Common myeloid progenitor, CD34-positive (primary cell): ENCODE results near the gene FAM227B.
"Not testable (repeated sequence)": the region's sequence is repeated elsewhere in the genome, so short reads cannot be mapped to it uniquely, and the experiment has no call there.

Source experiments
- CTCF ChIA-PET: fragments of 350-600 bp; sonication (Branson Sonifier 250); formaldehyde crosslinking; loops from one replicate; lab custom pipeline; 2021; ENCODE audit warnings: antibody characterized with exemption; lab: Charles Lee
- POLR2A ChIA-PET: fragments of 350-600 bp; sonication (Branson Sonifier 250); formaldehyde crosslinking; loops from one replicate; lab custom pipeline; 2021; ENCODE audit warnings: antibody characterized with exemption; lab: Charles Lee
- DNase-seq, 3 donors: peaks; one replicate each; pipeline versions ENCODE4 v3.0.0 to v3.0.0-alpha.2; 2013
- H3K27ac ChIP-seq, 2 experiments: 1 replicate in 1 of 2; 2 replicates in 1 of 2; pipeline ENCODE4 v1.7.0; 2013; ENCODE audit warnings: inconsistent platforms in 2 of 2, low read length in 2 of 2, mild to moderate bottlenecking in 2 of 2, low read depth in 1 of 2, moderate library complexity in 1 of 2; ENCODE audit not compliant: severe bottlenecking in 2 of 2, insufficient read depth in 1 of 2, poor library complexity in 1 of 2
- H3K27me3 ChIP-seq, 5 experiments: replicated peaks in 2 of 5; 1 replicate in 3 of 5; 2 replicates in 2 of 5; pipeline versions ENCODE4 v1.6.1 to v1.7.0; 2013; ENCODE audit warnings: low read length in 4 of 5, mild to moderate bottlenecking in 2 of 5, moderate library complexity in 2 of 5, inconsistent platforms in 1 of 5; ENCODE audit not compliant: insufficient read depth in 5 of 5, control insufficient read depth in 4 of 5
- H3K36me3 ChIP-seq, 4 experiments: 1 replicate in 2 of 4; 2 replicates in 2 of 4; pipeline versions ENCODE4 v1.6.1 to v1.7.0; 2013; ENCODE audit warnings: low read length in 3 of 4, control low read depth in 1 of 4, mild to moderate bottlenecking in 1 of 4; ENCODE audit not compliant: control insufficient read depth in 4 of 4, insufficient read depth in 4 of 4
- H3K4me1 ChIP-seq, 4 experiments: 1 replicate in 3 of 4; 2 replicates in 1 of 4; pipeline versions ENCODE4 v1.6.1 to v1.7.1; 2013; ENCODE audit warnings: low read length in 3 of 4, mild to moderate bottlenecking in 3 of 4, control low read depth in 1 of 4, inconsistent platforms in 1 of 4, moderate library complexity in 1 of 4; ENCODE audit not compliant: control insufficient read depth in 4 of 4, insufficient read depth in 4 of 4; ENCODE audit errors: control extremely low read depth in 1 of 4
- H3K4me3 ChIP-seq, 7 experiments: 1 replicate in 4 of 7; 2 replicates in 3 of 7; pipeline versions ENCODE4 v1.5.1 to v1.7.0; 2013; ENCODE audit warnings: mild to moderate bottlenecking in 7 of 7, low read length in 6 of 7, moderate library complexity in 6 of 7, inconsistent platforms in 2 of 7, low read depth in 2 of 7, control low read depth in 1 of 7; ENCODE audit not compliant: insufficient read depth in 4 of 7, control insufficient read depth in 1 of 7; ENCODE audit errors: extremely low read depth in 1 of 7
- H3K9me3 ChIP-seq, 5 experiments: 1 replicate in 4 of 5; 2 replicates in 1 of 5; pipeline versions ENCODE4 v1.6.1 to v1.7.1; 2013; ENCODE audit warnings: low read length in 4 of 5, mild to moderate bottlenecking in 2 of 5, inconsistent platforms in 1 of 5, low read depth in 1 of 5, moderate library complexity in 1 of 5; ENCODE audit not compliant: control insufficient read depth in 4 of 5, insufficient read depth in 2 of 5; ENCODE audit errors: control extremely low read depth in 1 of 5
- WGBS: methylation state at CpG from one replicate; pipeline ENCODE4 v1.1.5; 2013; ENCODE audit not compliant: insufficient coverage; 5-methylcytosine and 5-hydroxymethylcytosine counted together

FAM227B gene

DNA sequence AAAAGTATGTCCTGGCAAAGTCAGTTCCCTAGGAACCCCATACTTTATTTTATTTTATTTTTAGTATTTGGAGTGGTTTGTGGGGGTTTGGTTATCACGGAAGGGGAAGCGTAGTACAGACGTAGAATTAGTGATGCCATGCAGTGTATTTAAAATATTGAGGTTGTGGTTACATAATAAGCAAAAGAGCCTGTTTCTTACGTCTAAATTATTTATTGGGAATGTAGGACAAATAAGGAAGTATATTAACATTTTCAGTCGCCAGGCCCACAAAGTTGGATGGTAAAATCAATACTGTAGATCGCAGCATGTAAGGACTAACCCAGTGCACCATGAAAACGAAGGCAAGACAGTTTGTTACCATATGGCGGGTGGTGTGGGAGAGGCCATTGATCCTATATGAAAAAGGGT is 788 bp upstream of the FAM227B start:
- 21% methylated on average over 5 of the region's 8 CpGs for WGBS
- H3K27ac ChIP-seq, result peak overlapping the region; percentile 87 to 93
- H3K4me3 ChIP-seq, result peak overlapping the region; percentile 83 to 99 (median 86)
- H3K27me3 ChIP-seq, result no peaks in the 10 kb centered on the region
- POLR2A ChIA-PET, result interaction anchor here (0.6 to 0.7 kb wide), 2 partner anchors 121 to 734 kb away, joined by 3 read pairs; partner anchors contain the start of gene GABPB1
- H3K4me1 ChIP-seq, result peaks cover 11 to 31% (median 20%) of the 10 kb centered on the region in 4 experiments
- H3K36me3 ChIP-seq, result peaks cover 5 to 16% (median 10%) of the 10 kb centered on the region in 4 experiments
- CTCF ChIA-PET, result interaction anchor here (1.0 kb wide), 1 partner anchor 8 kb away, joined by 3 read pairs; no protein-coding TSS in a partner anchor
- peaks cover under 1 to 14% (median 4%) of the 10 kb centered on the region in 5 experiments for H3K9me3 ChIP-seq
- peak; percentile 25 to 61 (median 56) for DNase-seq

- WGBS, result no CpG with 5 or more reads among the region's 6 CpGs
- Histone ChIP-seq H3K4me3 (peak overlapping the region in 6 of 7 experiments; percentile 83 to 99 (median 88)), H3K4me1 (peaks cover 11 to 31% (median 20%) of the 10 kb centered on the region in 4 experiments), H3K36me3 (peaks cover 0 to 5% (median 2%) of the 10 kb centered on the region in 4 experiments), H3K27ac (peak overlapping the region; percentile 74 to 93), H3K9me3 (peaks cover 1 to 16% (median 6%) of the 10 kb centered on the region in 5 experiments), H3K27me3 (no peaks in the 10 kb centered on the region)
- POLR2A ChIA-PET, result no interaction called here
- DNase-seq, result peak in 2 of 3 donors; percentile 58 to 70
- CTCF ChIA-PET, result interaction anchor here (0.8 to 1.1 kb wide), 3 partner anchors 9 to 376 kb away, joined by 3 to 4 read pairs (median 3); no protein-coding TSS in a partner anchor
These were observed 419 bp downstream of the FAM227B start for GRCh38 chr15:49620199-49620598.

DNA sequence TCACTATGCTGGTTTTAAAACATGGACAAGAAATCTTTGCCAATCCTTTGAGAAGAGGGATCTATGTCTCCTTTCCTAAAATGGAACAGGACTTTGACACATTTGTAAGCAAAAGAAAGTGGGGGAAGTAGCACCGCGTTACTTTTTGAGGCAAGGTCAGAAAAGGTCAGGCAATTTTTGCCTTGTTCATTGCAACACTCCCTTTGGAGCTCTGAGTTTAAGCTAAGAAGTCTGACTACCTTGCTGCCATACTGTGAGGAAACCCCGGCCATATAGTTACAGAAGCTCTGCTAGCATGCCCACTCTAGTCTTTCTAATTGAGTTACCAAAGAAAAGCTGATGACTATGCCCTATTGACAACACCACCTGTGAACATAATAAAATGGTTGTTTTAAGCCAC is 1.4 kb downstream of the FAM227B start:
- ChIA-PET POLR2A (interaction anchor here (0.6 kb wide), 1 partner anchor 205 kb away, joined by 3 read pairs; no protein-coding TSS in a partner anchor), CTCF (interaction anchor here (0.8 kb wide), 1 partner anchor 376 kb away, joined by 3 read pairs; no protein-coding TSS in a partner anchor)
- peaks cover 4 to 20% (median 13%) of the 10 kb centered on the region in 5 experiments for H3K9me3 ChIP-seq
- WGBS, result 100% methylated on average over 3 of the region's 3 CpGs
- no peak overlapping the region for H3K27ac ChIP-seq
- DNase-seq, result no peak
- peaks cover 11 to 31% (median 20%) of the 10 kb centered on the region in 4 experiments for H3K4me1 ChIP-seq
- H3K27me3 ChIP-seq, result no peaks in the 10 kb centered on the region
- no peak overlapping the region for H3K4me3 ChIP-seq
- H3K36me3 ChIP-seq, result peaks cover 0 to 5% (median 3%) of the 10 kb centered on the region in 4 experiments

DNA sequence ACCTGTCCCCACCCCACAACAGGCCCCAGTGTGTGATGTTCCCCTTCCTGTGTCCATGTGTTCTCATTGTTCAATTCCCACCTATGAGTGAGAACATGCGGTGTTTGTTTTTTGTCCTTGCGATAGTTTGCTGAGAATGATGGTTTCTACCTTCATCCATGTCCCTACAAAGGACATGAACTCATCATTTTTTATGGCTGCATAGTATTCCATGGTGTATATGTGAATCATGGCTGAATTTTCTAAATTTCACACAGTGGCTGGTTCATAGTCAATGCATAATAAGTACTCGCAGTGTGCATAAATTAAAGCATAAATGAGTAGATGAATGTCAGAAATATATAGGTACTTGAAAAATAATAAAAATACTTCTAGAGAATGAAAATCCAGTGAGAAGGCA is 8.4 kb downstream of the FAM227B start:
- POLR2A ChIA-PET, H3K4me3 ChIP-seq, H3K27ac ChIP-seq, H3K27me3 ChIP-seq, CTCF ChIA-PET, H3K4me1 ChIP-seq, DNase-seq: not testable (repeated sequence)
- Histone ChIP-seq H3K9me3 (peaks cover 6 to 28% (median 13%) of the 10 kb centered on the region in 5 experiments), H3K36me3 (peaks cover 0 to 12% (median 2%) of the 10 kb centered on the region in 4 experiments)
- no CpG with 5 or more reads among the region's 3 CpGs for WGBS

DNA sequence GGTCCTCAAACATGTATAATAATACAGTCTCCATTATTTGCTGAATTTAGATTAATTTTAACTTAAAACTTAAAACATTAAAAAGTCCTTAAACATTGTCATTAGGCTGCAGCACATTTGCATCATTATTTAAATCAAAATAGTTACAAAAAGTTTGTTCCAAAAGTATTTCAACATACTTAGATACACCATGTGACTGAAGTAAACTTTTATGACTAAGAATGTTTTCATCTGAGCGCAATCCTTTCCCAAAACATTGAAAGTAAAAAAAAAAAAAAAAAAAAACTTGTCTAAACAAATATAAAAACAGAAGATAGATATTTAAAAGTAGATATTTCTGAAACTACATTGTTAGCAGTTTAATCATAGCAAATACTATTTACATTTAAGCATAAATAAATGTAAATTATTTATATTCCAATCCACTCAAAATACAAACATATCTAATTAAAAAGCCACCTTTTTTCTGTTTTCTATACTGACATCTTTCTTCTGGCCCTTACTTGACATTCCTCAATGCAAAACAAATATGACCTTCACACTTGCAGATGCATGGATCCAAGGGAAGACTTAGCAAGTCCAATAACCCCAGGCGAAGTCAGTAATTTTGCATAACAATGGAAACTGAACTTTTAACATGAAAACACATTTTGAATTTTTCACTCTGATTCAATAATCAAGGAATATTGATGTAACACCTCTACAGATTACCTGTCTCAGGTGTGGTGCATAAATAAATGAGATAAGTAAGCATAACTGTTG is 10.3 kb downstream of the FAM227B start:
- Histone ChIP-seq H3K4me3 (no peak overlapping the region), H3K27me3 (no peaks in the 10 kb centered on the region), H3K9me3 (peaks cover 6 to 26% (median 12%) of the 10 kb centered on the region in 5 experiments), H3K4me1 (no peaks in the 10 kb centered on the region), H3K36me3 (peaks cover 0 to 22% (median 4%) of the 10 kb centered on the region in 4 experiments), H3K27ac (no peak overlapping the region)
- DNase-seq, result no peak
- WGBS, result no CpG with 5 or more reads among the region's 2 CpGs
- ChIA-PET CTCF (no interaction called here), POLR2A (no interaction called here)

- Histone ChIP-seq H3K9me3 (peaks cover 1 to 26% (median 8%) of the 10 kb centered on the region in 5 experiments), H3K27me3 (no peaks in the 10 kb centered on the region), H3K36me3 (peaks cover 0 to 19% (median 3%) of the 10 kb centered on the region in 4 experiments), H3K4me1 (no peaks in the 10 kb centered on the region), H3K4me3 (no peak overlapping the region), H3K27ac (no peak overlapping the region)
- POLR2A ChIA-PET, result no interaction called here
- CTCF ChIA-PET, result no interaction called here
- no peak for DNase-seq
These were observed 14.0 kb downstream of the FAM227B start for GRCh38 chr15:49606594-49606993.
